Measurements from ENCODE around the gene PCDH12. TPM values are rescaled to one million over a fixed set of nuclear protein-coding genes. Genes with fewer than 3 reads are reported as not detected.
"Not testable (repeated sequence)": the region's sequence is repeated elsewhere in the genome, so short reads cannot be mapped to it uniquely, and the experiment has no call there.

Gene PCDH12
- total RNA-seq, 1 donor from 2014 or later = under 0.01 TPM

DNA sequence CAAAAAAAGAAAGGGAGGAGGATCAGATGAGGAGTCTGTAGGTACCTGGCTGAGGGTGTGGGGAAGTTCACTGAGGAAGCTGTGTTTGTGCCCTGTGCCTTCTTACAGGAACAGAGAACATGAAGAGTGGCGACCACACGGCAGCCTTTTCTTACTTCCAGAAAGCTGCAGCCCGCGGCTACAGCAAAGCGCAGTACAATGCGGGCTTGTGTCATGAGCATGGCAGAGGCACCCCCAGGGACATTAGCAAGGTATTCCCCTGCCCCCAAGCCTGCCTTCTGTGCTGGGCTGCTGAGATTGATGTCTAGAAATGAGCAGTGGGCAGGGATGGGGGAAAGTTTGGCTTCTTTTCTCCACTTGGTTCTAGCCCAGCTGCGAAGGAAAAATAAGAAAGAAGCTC is 24.9 kb downstream of the PCDH12 start:
- no peak overlapping the region for H3K4me3 ChIP-seq (ENCODE audit: low read depth, low read length)
- no peak for DNase-seq (ENCODE audit: low read depth)
- TF ChIP-seq, protein P1, sequence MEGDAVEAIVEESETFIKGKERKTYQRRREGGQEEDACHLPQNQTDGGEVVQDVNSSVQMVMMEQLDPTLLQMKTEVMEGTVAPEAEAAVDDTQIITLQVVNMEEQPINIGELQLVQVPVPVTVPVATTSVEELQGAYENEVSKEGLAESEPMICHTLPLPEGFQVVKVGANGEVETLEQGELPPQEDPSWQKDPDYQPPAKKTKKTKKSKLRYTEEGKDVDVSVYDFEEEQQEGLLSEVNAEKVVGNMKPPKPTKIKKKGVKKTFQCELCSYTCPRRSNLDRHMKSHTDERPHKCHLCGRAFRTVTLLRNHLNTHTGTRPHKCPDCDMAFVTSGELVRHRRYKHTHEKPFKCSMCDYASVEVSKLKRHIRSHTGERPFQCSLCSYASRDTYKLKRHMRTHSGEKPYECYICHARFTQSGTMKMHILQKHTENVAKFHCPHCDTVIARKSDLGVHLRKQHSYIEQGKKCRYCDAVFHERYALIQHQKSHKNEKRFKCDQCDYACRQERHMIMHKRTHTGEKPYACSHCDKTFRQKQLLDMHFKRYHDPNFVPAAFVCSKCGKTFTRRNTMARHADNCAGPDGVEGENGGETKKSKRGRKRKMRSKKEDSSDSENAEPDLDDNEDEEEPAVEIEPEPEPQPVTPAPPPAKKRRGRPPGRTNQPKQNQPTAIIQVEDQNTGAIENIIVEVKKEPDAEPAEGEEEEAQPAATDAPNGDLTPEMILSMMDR (conservative IDR thresholded peaks at IDR 0.05; ENCODE audit: low read depth, low read length) = no peak

DNA sequence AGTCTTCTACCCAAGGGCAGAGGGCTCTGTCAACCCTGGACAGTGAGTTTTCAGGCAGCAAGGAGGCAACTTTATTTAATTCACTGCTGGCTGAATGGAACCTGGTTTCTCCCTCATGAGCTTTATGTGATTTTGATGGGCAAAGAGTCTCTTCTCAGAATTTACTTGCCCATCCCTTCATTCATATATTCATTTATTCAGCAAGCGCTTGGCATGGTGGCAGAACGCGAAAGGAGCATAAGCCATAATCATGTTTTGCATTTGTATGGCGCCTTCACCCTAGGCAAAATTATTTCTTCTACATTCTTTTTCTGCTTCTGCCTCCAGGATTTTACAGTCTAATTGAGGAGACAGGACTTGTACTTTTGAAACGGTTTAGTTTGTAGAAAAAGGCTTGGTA is 26.3 kb downstream of the PCDH12 start:
- TF ChIP-seq, protein P1 (conservative IDR thresholded peaks at IDR 0.05; ENCODE audit: low read depth, low read length) = no peak
- no peak overlapping the region for H3K4me3 ChIP-seq (ENCODE audit: low read depth, low read length)
- DNase-seq (ENCODE audit: low read depth) = no peak

DNA sequence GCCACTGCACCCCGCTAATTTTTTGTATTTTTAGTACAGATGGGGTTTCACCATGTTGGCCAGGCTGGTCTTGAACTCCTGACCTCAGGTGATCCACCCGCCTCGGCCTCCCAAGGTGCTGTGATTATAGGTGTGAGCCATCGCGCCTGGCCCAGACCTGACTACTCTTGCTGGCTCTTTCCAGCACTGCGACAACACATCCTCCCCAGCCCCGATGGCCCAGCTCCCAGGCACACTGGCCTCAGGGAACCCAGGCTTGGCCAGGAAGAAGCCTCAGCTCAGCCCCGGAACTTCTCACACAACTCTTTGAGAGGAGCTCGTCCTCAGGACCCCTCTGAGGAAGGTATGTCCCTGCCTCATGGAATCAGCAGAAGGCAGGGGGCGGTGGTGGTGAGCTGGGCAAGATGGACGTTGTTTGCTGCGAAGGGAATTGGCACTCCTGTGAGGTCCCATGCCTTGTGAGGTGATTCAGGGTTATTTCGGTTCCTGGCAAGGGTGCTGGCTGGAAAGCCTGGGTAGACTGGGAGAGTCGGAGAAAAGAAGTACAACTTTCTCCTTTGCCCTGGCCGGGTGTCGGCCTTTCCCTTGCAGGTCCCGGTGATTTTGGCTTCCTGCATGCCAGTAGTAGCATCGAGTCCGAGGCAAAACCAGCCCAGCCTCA is 28.5 kb downstream of the PCDH12 start:
- no peak overlapping the region for H3K4me3 ChIP-seq (ENCODE audit: low read depth, low read length)
- no peak for DNase-seq (ENCODE audit: low read depth)
- TF ChIP-seq, protein P1 (conservative IDR thresholded peaks at IDR 0.05; ENCODE audit: low read depth, low read length) = no peak

DNA sequence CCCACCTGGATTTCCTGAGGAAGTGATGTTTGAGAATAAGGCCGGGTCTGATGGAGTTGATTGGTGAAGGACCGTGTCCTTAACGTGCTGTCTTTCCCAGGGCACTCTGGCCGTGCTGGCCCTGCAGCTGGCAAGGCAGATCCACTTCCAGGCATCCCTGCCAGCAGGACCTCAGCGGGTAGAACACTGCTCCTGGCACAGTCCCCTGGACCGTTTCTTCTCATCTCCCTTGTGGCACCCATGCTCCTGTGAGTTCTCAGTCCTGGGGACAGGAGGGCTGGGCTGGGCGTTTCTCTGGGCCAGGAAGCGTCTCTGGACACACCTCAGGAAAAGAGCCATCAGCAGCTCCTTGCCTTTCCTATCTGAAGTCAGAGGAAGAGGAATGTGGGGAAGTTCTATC is 30.0 kb downstream of the PCDH12 start:
- H3K4me3 ChIP-seq (ENCODE audit: low read depth, low read length) = no peak overlapping the region
- TF ChIP-seq, protein P1 (conservative IDR thresholded peaks at IDR 0.05; ENCODE audit: low read depth, low read length) = no peak
- DNase-seq (ENCODE audit: low read depth) = no peak

DNA sequence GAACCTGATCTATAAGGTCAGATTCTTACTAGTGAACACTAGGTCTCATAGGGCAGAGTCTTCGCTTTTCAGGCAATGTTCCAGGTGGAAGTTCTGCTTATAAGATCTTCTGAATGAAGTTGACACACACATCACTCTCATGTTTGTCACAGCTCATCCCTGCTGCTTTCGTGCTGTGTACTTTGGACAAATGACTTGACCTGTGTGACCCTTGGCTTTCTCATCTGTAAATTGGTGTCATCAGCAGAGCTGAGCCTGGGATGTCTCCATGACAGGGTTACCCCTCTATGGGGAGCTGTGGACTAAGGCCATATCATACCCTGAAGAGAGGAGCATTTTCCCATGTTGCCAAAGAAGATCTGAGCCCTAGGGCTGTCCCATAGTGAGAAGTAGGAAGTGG is 31.6 kb downstream of the PCDH12 start:
- DNase-seq (ENCODE audit: low read depth) = no peak
- no peak overlapping the region for H3K4me3 ChIP-seq (ENCODE audit: low read depth, low read length)
- TF ChIP-seq, protein P1 (conservative IDR thresholded peaks at IDR 0.05; ENCODE audit: low read depth, low read length) = no peak

DNA sequence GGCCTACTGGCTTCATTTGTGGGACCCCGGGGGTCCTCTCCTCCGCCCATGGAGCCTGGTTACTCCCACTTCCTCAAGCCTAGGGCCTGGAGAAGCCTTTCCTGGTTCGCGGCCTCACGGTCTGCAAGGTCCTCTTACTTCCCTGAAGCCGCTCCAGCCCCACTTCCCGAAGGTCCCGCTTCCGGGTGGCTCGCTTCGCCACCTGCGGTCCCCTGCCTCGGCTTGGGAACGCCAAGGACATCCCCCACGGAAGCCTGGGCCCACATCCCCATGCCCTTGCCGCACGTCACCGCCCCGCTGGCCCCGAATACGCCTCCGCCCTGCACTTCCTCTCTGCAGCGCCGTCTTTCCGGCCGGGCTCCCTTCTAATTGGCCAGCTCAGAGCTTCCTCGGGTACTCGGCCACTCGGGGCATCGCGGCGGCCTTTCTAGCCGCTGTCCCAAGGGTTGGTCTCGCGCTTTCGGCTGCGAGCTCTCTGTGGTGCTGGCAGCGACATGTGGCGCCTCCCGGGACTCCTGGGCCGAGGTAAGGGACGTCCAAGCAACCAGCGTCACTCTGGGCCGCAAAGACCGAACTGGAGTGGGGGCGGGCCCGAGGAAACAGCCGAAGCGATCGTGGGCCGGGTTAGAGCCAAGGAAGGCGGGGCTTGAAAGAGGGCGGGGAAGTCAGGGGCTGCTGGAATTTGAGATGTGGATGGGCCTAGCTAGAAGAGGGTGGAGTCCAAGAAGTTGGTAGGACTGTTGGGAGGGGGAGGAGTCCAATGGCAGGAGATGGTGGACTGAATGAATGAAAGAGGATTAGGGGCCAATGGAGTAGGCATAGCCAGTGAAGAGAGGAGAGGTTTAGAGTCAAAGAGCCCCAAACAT is 34.3 kb downstream of the PCDH12 start, which contains the start of gene DELE1:
DELE1 (plus strand) TSS at position 424 of the 866 bp plus-strand sequence; CDS start at position 495, 71 bp downstream.
- TF ChIP-seq, protein P1 (conservative IDR thresholded peaks at IDR 0.05; ENCODE audit: low read depth, low read length) = no peak
- peak; percentile 45 for DNase-seq (ENCODE audit: low read depth)
- peak within 1 kb of the TSS; percentile 94 for H3K4me3 ChIP-seq (ENCODE audit: low read depth, low read length)

DNA sequence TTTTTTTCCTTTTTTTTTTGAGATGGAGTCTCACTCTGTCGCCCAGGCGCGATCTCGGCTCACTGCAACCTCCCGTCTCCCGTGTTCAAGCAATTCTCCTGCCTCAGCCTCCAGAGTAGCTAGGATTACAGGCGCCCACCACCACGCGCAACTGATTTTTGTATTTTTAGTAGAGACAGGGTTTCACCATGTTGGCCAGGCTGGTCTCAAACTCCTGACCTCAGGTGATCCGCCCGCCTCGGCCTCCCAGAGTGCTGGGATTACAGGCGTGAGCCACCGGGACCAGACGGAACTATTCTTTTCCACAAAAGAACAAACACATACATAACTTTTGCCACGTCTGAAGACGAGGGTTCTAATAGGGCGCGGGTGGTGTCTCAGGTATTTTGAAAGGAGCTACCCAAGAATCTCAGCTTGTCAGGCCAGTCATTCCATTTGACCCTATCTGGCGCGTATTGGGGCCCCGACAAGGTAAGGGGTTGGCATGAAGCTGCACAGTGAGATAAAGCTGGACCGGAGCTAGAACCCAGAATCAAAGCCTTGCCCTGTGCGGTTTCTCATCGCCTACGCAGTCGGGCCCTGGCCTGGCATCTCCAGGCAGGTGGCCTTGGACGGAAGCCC is 35.1 kb downstream of the PCDH12 start:
- DNase-seq (ENCODE audit: low read depth) = not testable (repeated sequence)
- peak overlapping the region; percentile 94 for H3K4me3 ChIP-seq (ENCODE audit: low read depth, low read length)
